ENCODE data around the gene HS1BP3. TPM values are rescaled to one million over a fixed set of nuclear protein-coding genes. Genes with fewer than 3 reads are reported as not detected.

HS1BP3 gene
- total RNA-seq, 1 donor from 2014 or later: 12.3 TPM

GRCh38 chr2:20647738-20648137, 3.2 kb downstream of the HS1BP3 start:
- intact Hi-C loops (cut with micrococcal nuclease): no loop called here

GRCh38 chr2:20647211-20647610, 3.7 kb downstream of the HS1BP3 start:
- intact Hi-C loops (cut with micrococcal nuclease): no loop called here

- intact Hi-C loops (cut with micrococcal nuclease): no loop called here
Measured at GRCh38 chr2:20646446-20646845, 4.5 kb downstream of the HS1BP3 start.

- intact Hi-C loops (cut with micrococcal nuclease): no loop called here
Measured at GRCh38 chr2:20645761-20646160, 5.1 kb downstream of the HS1BP3 start.

GRCh38 chr2:20645301-20645701, 5.6 kb downstream of the HS1BP3 start:
- intact Hi-C loops (cut with micrococcal nuclease): no loop called here

- intact Hi-C loops (cut with micrococcal nuclease): no loop called here
Measured at GRCh38 chr2:20643826-20644225, 7.1 kb downstream of the HS1BP3 start.

- intact Hi-C loops (cut with micrococcal nuclease): no loop called here
Measured at GRCh38 chr2:20643060-20643459, 7.8 kb downstream of the HS1BP3 start.

GRCh38 chr2:20642055-20642971, 8.6 kb downstream of the HS1BP3 start:
- intact Hi-C loops (cut with micrococcal nuclease): loop anchor here (1.0 kb wide), 2 partner anchors 199 to 231 kb away; no protein-coding TSS in a partner anchor

- intact Hi-C loops (cut with micrococcal nuclease): no loop called here
Measured at GRCh38 chr2:20641123-20641985, 9.5 kb downstream of the HS1BP3 start.

GRCh38 chr2:20640411-20641122, 10.3 kb downstream of the HS1BP3 start:
- intact Hi-C loops (cut with micrococcal nuclease): no loop called here

GRCh38 chr2:20638646-20639430, 12.1 kb downstream of the HS1BP3 start:
- intact Hi-C loops (cut with micrococcal nuclease): no loop called here

- intact Hi-C loops (cut with micrococcal nuclease): no loop called here
Measured at GRCh38 chr2:20638014-20638413, 12.9 kb downstream of the HS1BP3 start.

- intact Hi-C loops (cut with micrococcal nuclease): no loop called here
Measured at GRCh38 chr2:20637147-20637546, 13.8 kb downstream of the HS1BP3 start.

- intact Hi-C loops (cut with micrococcal nuclease): loop anchor here (1.0 kb wide), 1 partner anchor 193 kb away; no protein-coding TSS in a partner anchor
Measured at GRCh38 chr2:20635675-20636584, 15.0 kb downstream of the HS1BP3 start.

GRCh38 chr2:20635113-20635510, 15.8 kb downstream of the HS1BP3 start:
- intact Hi-C loops (cut with micrococcal nuclease): loop anchor here (1.0 kb wide), 1 partner anchor 192 kb away; no protein-coding TSS in a partner anchor

- intact Hi-C loops (cut with micrococcal nuclease): loop anchor here (1.0 kb wide), 1 partner anchor 191 kb away; no protein-coding TSS in a partner anchor
Measured at GRCh38 chr2:20634507-20635112, 16.3 kb downstream of the HS1BP3 start.

- intact Hi-C loops (cut with micrococcal nuclease): no loop called here
Measured at GRCh38 chr2:20633794-20634506, 16.9 kb downstream of the HS1BP3 start.

- intact Hi-C loops (cut with micrococcal nuclease): no loop called here
Measured at GRCh38 chr2:20633001-20633400, 17.9 kb downstream of the HS1BP3 start.
